Neural cell (in vitro differentiated cells): ENCODE data around the gene ZCWPW1. TPM values are rescaled to one million over a fixed set of nuclear protein-coding genes. Genes with fewer than 3 reads are reported as not detected.
A peak's percentile ranks its signal among the peaks of the same experiment; 100 is the strongest.

ENCODE experiments used
- H2AFZ ChIP-seq: fragments of 200-600, 300-800 bp; sonication (generic), shearing (Covaris generic); 2 replicates; pipeline ENCODE4 v1.6.0; 2014; ENCODE audit warnings: low read depth, mild to moderate bottlenecking, antibody characterized with exemption, low read length, moderate library complexity
- H3F3A ChIP-seq: fragments of 200-600 bp; shearing (Covaris generic); 2 replicates; pipeline ENCODE4 v1.6.1; 2016; ENCODE audit warnings: mild to moderate bottlenecking, moderate library complexity, mixed read lengths, antibody characterized with exemption, low read length; ENCODE audit not compliant: insufficient read depth, poor library complexity, severe bottlenecking
- H3K27ac ChIP-seq: fragments of 200-600, 300-800 bp; sonication (generic), shearing (Covaris generic); 2 replicates; pipeline ENCODE4 v1.5.1; 2014; ENCODE audit warnings: mild to moderate bottlenecking, low read length, moderate library complexity
- H3K27me3 ChIP-seq: fragments of 300-800, 200-600 bp; sonication (generic), shearing (Covaris generic); 2 replicates; pipeline ENCODE4 v1.6.0; 2014; ENCODE audit warnings: mild to moderate bottlenecking, low read depth, low read length, moderate library complexity; ENCODE audit not compliant: insufficient read depth
- H3K36me3 ChIP-seq: fragments of 300-800, 200-600 bp; sonication (generic), shearing (Covaris generic); 2 replicates; pipeline ENCODE4 v1.5.1; 2014; ENCODE audit warnings: mild to moderate bottlenecking, antibody characterized with exemption, low read length, moderate library complexity; ENCODE audit not compliant: insufficient read depth
- H3K4me2 ChIP-seq: fragments of 300-800, 200-600 bp; sonication (generic), shearing (Covaris generic); 2 replicates; pipeline ENCODE4 v1.6.0; 2014; ENCODE audit warnings: mild to moderate bottlenecking, low read length
- H3K4me3 ChIP-seq: fragments of 300-800, 200-600 bp; sonication (generic), shearing (Covaris generic); 2 replicates; pipeline ENCODE4 v1.5.1; 2014; ENCODE audit warnings: mild to moderate bottlenecking, low read length, moderate library complexity
- H3K79me2 ChIP-seq: fragments of 200-600 bp; shearing (Covaris generic); replicated peaks from 2 replicates; pipeline ENCODE4 v1.6.0; 2014; ENCODE audit warnings: mild to moderate bottlenecking, low read length, moderate library complexity; ENCODE audit not compliant: insufficient read depth
- H3K9ac ChIP-seq: fragments of 300-800, 200-600 bp; sonication (generic), shearing (Covaris generic); 2 replicates; pipeline ENCODE4 v1.6.1; 2016; ENCODE audit warnings: mild to moderate bottlenecking, low read length, mixed read lengths
- H3K9me2 ChIP-seq: fragments of 200-600 bp; shearing (Covaris generic); 2 replicates; pipeline ENCODE4 v1.6.1; 2016; ENCODE audit warnings: mild to moderate bottlenecking, low read length, mixed read lengths; ENCODE audit not compliant: insufficient read depth
- H3K9me3 ChIP-seq: fragments of 200-600, 300-800 bp; sonication (generic), shearing (Covaris generic); 2 replicates; pipeline ENCODE4 v1.6.1; 2016; ENCODE audit warnings: mild to moderate bottlenecking, mixed run types, low read length, moderate library complexity, mixed read lengths
- H4K20me1 ChIP-seq: fragments of 200-600 bp; shearing (Covaris generic); 2 replicates; pipeline ENCODE4 v1.6.1; 2016; ENCODE audit warnings: mild to moderate bottlenecking, mixed run types; ENCODE audit not compliant: insufficient read depth
- CTCF ChIP-seq: fragments of 450-650 bp; IDR thresholded peaks from 2 replicates; pipeline ENCODE4 v1.5.1; 2014; ENCODE audit warnings: antibody characterized with exemption, mild to moderate bottlenecking, moderate library complexity; ENCODE audit not compliant: poor library complexity, severe bottlenecking
- EP300 ChIP-seq: fragments of 450-650 bp; conservative IDR thresholded peaks from 2 replicates; pipeline ENCODE4 v1.6.1; 2014; ENCODE audit warnings: antibody characterized with exemption, mild to moderate bottlenecking, moderate library complexity; ENCODE audit not compliant: poor library complexity, severe bottlenecking
- EZH2 ChIP-seq: fragments of 200-600, 300-800 bp; shearing (Covaris generic), sonication (generic); IDR thresholded peaks from 2 replicates; pipeline ENCODE4 v1.6.1; 2014; ENCODE audit warnings: antibody characterized with exemption, low read length, borderline replicate concordance, mild to moderate bottlenecking; ENCODE audit not compliant: insufficient read depth, poor library complexity, severe bottlenecking
- MXI1 ChIP-seq: fragments of 450-650 bp; conservative IDR thresholded peaks from 2 replicates; pipeline ENCODE4 v1.6.1; 2014; ENCODE audit warnings: antibody characterized with exemption, mild to moderate bottlenecking; ENCODE audit not compliant: poor library complexity, severe bottlenecking
- POLR2AphosphoS5 ChIP-seq: IDR thresholded peaks from 2 replicates; pipeline ENCODE4 v1.6.1; 2012
- RAD21 ChIP-seq: fragments of 450-650 bp; conservative IDR thresholded peaks from 2 replicates; pipeline ENCODE4 v1.6.1; 2014; ENCODE audit warnings: antibody characterized with exemption, mild to moderate bottlenecking, moderate library complexity
- SMC3 ChIP-seq: fragments of 450-650 bp; conservative IDR thresholded peaks from 2 replicates; pipeline ENCODE4 v1.6.1; 2014; ENCODE audit warnings: antibody characterized with exemption, mild to moderate bottlenecking, moderate library complexity; ENCODE audit not compliant: poor library complexity
- TAF1 ChIP-seq: IDR thresholded peaks from 2 replicates; pipeline ENCODE4 v1.6.1; 2012; ENCODE audit warnings: low read depth
- polyA plus RNA-seq: library from polyadenylated mRNA; depleted of rRNA; stranded (reverse); fragments of >200 nt; gene quantifications from 2 replicates; pipeline ENCODE4 v1.2.3, GENCODE V29; 2014
- TF ChIP-seq, protein P1 (sequence below): IDR thresholded peaks from 2 replicates; pipeline ENCODE4 v1.6.1; 2012; ENCODE audit warnings: borderline replicate concordance

Gene ZCWPW1
- polyA plus RNA-seq, 1 donor from 2014 or later, result 6.8 TPM

GRCh38 chr7:100469227-100470044 is 40.9 kb upstream of the ZCWPW1 start:
- Histone ChIP-seq H3K4me2 (no peak overlapping the region), H2AFZ (no peak overlapping the region), H3K79me2 (no peaks in the 10 kb centered on the region), H3K9ac (no peak overlapping the region), H3K27ac (no peak overlapping the region), H3K36me3 (no peaks in the 10 kb centered on the region), H4K20me1 (no peaks in the 10 kb centered on the region), H3K9me3 (no peaks in the 10 kb centered on the region), H3K9me2 (no peaks in the 10 kb centered on the region), H3F3A (no peaks in the 10 kb centered on the region), H3K4me3 (no peak overlapping the region), H3K27me3 (no peaks in the 10 kb centered on the region)
- peak; percentile 25 for TF ChIP-seq MXI1
- no peak for TF ChIP-seq EZH2
- TF ChIP-seq, protein P1, sequence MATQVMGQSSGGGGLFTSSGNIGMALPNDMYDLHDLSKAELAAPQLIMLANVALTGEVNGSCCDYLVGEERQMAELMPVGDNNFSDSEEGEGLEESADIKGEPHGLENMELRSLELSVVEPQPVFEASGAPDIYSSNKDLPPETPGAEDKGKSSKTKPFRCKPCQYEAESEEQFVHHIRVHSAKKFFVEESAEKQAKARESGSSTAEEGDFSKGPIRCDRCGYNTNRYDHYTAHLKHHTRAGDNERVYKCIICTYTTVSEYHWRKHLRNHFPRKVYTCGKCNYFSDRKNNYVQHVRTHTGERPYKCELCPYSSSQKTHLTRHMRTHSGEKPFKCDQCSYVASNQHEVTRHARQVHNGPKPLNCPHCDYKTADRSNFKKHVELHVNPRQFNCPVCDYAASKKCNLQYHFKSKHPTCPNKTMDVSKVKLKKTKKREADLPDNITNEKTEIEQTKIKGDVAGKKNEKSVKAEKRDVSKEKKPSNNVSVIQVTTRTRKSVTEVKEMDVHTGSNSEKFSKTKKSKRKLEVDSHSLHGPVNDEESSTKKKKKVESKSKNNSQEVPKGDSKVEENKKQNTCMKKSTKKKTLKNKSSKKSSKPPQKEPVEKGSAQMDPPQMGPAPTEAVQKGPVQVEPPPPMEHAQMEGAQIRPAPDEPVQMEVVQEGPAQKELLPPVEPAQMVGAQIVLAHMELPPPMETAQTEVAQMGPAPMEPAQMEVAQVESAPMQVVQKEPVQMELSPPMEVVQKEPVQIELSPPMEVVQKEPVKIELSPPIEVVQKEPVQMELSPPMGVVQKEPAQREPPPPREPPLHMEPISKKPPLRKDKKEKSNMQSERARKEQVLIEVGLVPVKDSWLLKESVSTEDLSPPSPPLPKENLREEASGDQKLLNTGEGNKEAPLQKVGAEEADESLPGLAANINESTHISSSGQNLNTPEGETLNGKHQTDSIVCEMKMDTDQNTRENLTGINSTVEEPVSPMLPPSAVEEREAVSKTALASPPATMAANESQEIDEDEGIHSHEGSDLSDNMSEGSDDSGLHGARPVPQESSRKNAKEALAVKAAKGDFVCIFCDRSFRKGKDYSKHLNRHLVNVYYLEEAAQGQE, result no peak
- TF ChIP-seq SMC3, result peak; percentile 93
- TF ChIP-seq POLR2AphosphoS5, result no peak
- TF ChIP-seq EP300, result no peak
- peak; percentile 94 for TF ChIP-seq RAD21
- TF ChIP-seq TAF1, result no peak
- TF ChIP-seq CTCF, result peak; percentile 93

GRCh38 chr7:100467638-100468373 is 39.3 kb upstream of the ZCWPW1 start:
- Histone ChIP-seq H3K9ac (no peak overlapping the region), H3K27ac (no peak overlapping the region), H3K4me2 (no peak overlapping the region), H3K27me3 (no peaks in the 10 kb centered on the region), H3K9me2 (no peaks in the 10 kb centered on the region), H2AFZ (no peak overlapping the region), H3F3A (no peaks in the 10 kb centered on the region), H3K9me3 (no peaks in the 10 kb centered on the region), H4K20me1 (no peaks in the 10 kb centered on the region), H3K36me3 (no peaks in the 10 kb centered on the region), H3K79me2 (no peaks in the 10 kb centered on the region), H3K4me3 (no peak overlapping the region)
- TF ChIP-seq EP300 (no peak), MXI1 (no peak), SMC3 (no peak)
